Measurements from ENCODE around the gene DIP2C.

- TF ChIP-seq, protein P1, sequence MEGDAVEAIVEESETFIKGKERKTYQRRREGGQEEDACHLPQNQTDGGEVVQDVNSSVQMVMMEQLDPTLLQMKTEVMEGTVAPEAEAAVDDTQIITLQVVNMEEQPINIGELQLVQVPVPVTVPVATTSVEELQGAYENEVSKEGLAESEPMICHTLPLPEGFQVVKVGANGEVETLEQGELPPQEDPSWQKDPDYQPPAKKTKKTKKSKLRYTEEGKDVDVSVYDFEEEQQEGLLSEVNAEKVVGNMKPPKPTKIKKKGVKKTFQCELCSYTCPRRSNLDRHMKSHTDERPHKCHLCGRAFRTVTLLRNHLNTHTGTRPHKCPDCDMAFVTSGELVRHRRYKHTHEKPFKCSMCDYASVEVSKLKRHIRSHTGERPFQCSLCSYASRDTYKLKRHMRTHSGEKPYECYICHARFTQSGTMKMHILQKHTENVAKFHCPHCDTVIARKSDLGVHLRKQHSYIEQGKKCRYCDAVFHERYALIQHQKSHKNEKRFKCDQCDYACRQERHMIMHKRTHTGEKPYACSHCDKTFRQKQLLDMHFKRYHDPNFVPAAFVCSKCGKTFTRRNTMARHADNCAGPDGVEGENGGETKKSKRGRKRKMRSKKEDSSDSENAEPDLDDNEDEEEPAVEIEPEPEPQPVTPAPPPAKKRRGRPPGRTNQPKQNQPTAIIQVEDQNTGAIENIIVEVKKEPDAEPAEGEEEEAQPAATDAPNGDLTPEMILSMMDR (conservative IDR thresholded peaks at IDR 0.05), result no peak
- no peak for TF ChIP-seq ZFX (IDR thresholded peaks at IDR 0.05)
Measured at GRCh38 chr10:310371-310770, 379.1 kb downstream of the DIP2C start.
